PFSK-1 (cell line): ENCODE data around the gene EPHB6.

Source experiments
- POLR2AphosphoS5 ChIP-seq: IDR thresholded peaks from 2 replicates; pipeline ENCODE4 v1.6.1; 2012; ENCODE audit warnings: low read depth, mild to moderate bottlenecking, control low read depth, low read length, moderate library complexity
- TAF1 ChIP-seq: IDR thresholded peaks from 2 replicates; pipeline ENCODE4 v1.6.1; 2012; ENCODE audit warnings: low read length, control low read depth, borderline replicate concordance; ENCODE audit not compliant: insufficient read depth
- TF ChIP-seq, protein P1 (sequence below), 2 experiments: IDR thresholded peaks; 2 replicates each; pipeline versions ENCODE4 v1.6.1 to v1.8.0; 2011 to 2012; ENCODE audit warnings: low read depth in 2 of 2, low read length in 2 of 2, control low read depth in 1 of 2, inconsistent platforms in 1 of 2, mild to moderate bottlenecking in 1 of 2, moderate library complexity in 1 of 2; ENCODE audit not compliant: insufficient read depth in 1 of 2

DNA sequence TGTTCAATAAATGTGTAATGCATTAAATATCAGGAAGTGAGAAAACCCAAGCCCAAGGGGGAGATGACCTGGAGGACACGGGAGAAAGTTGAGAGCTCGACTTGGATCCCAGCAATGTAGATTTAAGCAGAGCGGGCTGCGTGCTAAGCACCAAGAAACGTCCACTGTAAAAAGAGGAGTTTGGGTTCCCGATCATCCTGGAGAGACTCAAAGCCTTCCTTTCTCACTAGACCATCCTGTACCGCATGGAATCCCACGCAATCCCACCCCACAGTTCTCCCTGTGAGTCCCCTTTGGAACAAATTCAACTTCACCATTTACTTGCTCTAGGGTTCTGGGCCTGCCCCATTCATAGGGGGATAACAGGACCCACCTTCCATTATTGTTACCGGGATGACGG is 28.3 kb downstream of the EPHB6 start:
- TF ChIP-seq TAF1 (no peak), POLR2AphosphoS5 (no peak)
- TF ChIP-seq, protein P1, sequence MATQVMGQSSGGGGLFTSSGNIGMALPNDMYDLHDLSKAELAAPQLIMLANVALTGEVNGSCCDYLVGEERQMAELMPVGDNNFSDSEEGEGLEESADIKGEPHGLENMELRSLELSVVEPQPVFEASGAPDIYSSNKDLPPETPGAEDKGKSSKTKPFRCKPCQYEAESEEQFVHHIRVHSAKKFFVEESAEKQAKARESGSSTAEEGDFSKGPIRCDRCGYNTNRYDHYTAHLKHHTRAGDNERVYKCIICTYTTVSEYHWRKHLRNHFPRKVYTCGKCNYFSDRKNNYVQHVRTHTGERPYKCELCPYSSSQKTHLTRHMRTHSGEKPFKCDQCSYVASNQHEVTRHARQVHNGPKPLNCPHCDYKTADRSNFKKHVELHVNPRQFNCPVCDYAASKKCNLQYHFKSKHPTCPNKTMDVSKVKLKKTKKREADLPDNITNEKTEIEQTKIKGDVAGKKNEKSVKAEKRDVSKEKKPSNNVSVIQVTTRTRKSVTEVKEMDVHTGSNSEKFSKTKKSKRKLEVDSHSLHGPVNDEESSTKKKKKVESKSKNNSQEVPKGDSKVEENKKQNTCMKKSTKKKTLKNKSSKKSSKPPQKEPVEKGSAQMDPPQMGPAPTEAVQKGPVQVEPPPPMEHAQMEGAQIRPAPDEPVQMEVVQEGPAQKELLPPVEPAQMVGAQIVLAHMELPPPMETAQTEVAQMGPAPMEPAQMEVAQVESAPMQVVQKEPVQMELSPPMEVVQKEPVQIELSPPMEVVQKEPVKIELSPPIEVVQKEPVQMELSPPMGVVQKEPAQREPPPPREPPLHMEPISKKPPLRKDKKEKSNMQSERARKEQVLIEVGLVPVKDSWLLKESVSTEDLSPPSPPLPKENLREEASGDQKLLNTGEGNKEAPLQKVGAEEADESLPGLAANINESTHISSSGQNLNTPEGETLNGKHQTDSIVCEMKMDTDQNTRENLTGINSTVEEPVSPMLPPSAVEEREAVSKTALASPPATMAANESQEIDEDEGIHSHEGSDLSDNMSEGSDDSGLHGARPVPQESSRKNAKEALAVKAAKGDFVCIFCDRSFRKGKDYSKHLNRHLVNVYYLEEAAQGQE (IDR thresholded peaks at IDR 0.05; ENCODE audit: insufficient read depth in 1 of 2, low read depth in 2 of 2, low read length in 2 of 2): no peak
